GM10847 (cell line): Measurements from ENCODE around the gene SEC16B.

Experiments used
- POLR2A ChIP-seq: IDR thresholded peaks from 2 replicates; pipeline ENCODE4 v1.6.1; 2011; ENCODE audit not compliant: insufficient read length; ENCODE audit errors: extremely low read depth

The SEC16B gene

GRCh38 chr1:177953549-177953948 lies 16.3 kb downstream of the SEC16B start:
- TF ChIP-seq POLR2A = no peak

- TF ChIP-seq POLR2A = no peak
These were observed 17.2 kb downstream of the SEC16B start for GRCh38 chr1:177952691-177953090.

- TF ChIP-seq POLR2A = no peak
These were observed 17.6 kb downstream of the SEC16B start for GRCh38 chr1:177952249-177952648.

GRCh38 chr1:177950506-177950905 lies 19.4 kb downstream of the SEC16B start:
- TF ChIP-seq POLR2A = no peak

GRCh38 chr1:177948336-177948972 lies 21.4 kb downstream of the SEC16B start:
- TF ChIP-seq POLR2A = no peak

- TF ChIP-seq POLR2A = no peak
These were observed 22.2 kb downstream of the SEC16B start for GRCh38 chr1:177947623-177948022.

GRCh38 chr1:177945943-177946650 lies 23.8 kb downstream of the SEC16B start:
- TF ChIP-seq POLR2A = no peak

- no peak for TF ChIP-seq POLR2A
These were observed 25.6 kb downstream of the SEC16B start for GRCh38 chr1:177944016-177944949.

GRCh38 chr1:177941976-177942375 lies 27.9 kb downstream of the SEC16B start:
- TF ChIP-seq POLR2A = no peak

GRCh38 chr1:177940682-177941081 lies 29.2 kb downstream of the SEC16B start:
- TF ChIP-seq POLR2A = no peak

- TF ChIP-seq POLR2A = no peak
These were observed 31.9 kb downstream of the SEC16B start for GRCh38 chr1:177937931-177938330.

GRCh38 chr1:177937174-177937770 lies 32.6 kb downstream of the SEC16B start:
- TF ChIP-seq POLR2A = no peak

GRCh38 chr1:177935638-177936415 lies 34.0 kb downstream of the SEC16B start:
- no peak for TF ChIP-seq POLR2A

- TF ChIP-seq POLR2A = no peak
These were observed 34.9 kb downstream of the SEC16B start for GRCh38 chr1:177934927-177935326.

GRCh38 chr1:177934461-177934860 lies 35.4 kb downstream of the SEC16B start:
- no peak for TF ChIP-seq POLR2A
